HepG2 (cell line): ENCODE results near the gene SF3B6. TPM values are rescaled to one million over a fixed set of nuclear protein-coding genes. Genes with fewer than 3 reads are reported as not detected.

Experiments used
- HHEX ChIP-seq: IDR thresholded peaks from 2 replicates; pipeline ENCODE4 v1.6.1; 2016; ENCODE audit warnings: control low read depth
- HIVEP1 ChIP-seq: sonication (generic); formaldehyde crosslinking; IDR thresholded peaks from 2 replicates; pipeline ENCODE4 v1.4.0; 2020; ENCODE audit warnings: mild to moderate bottlenecking, missing genetic modification reagents
- HNRNPH1 ChIP-seq: fragments of 200-400 bp; formaldehyde crosslinking; optimal IDR thresholded peaks from 2 replicates; pipeline ENCODE3; 2017; ENCODE audit warnings: mild to moderate bottlenecking, low read depth, low read length
- IKZF5 ChIP-seq: IDR thresholded peaks from 2 replicates; pipeline ENCODE4 v1.6.1; 2018; ENCODE audit warnings: missing genetic modification reagents, mild to moderate bottlenecking, missing compliant biosample characterization
- JUNB ChIP-seq: sonication (generic); formaldehyde crosslinking; IDR thresholded peaks from 2 replicates; pipeline ENCODE4 v1.8.0; 2022; ENCODE audit warnings: missing genetic modification reagents, mild to moderate bottlenecking, borderline replicate concordance
- MNT ChIP-seq: fragments of 450-650 bp; IDR thresholded peaks from 2 replicates; pipeline ENCODE4 v1.6.1; 2016
- MZF1 ChIP-seq: sonication (generic); formaldehyde crosslinking; IDR thresholded peaks from 2 replicates; pipeline ENCODE4 v1.8.1; 2023; ENCODE audit warnings: mild to moderate bottlenecking, missing genetic modification reagents, borderline replicate concordance
- SP1 ChIP-seq, 2 experiments: fragments of 450-650 bp in 1 of 2; sonication (generic) in 1 of 2; formaldehyde crosslinking in 1 of 2; IDR thresholded peaks; 2 replicates each; pipeline versions ENCODE4 v1.4.0 to v1.6.1; 2016 to 2020; ENCODE audit warnings: missing genetic modification reagents in 1 of 2
- STAT5B ChIP-seq: sonication (generic); formaldehyde crosslinking; IDR thresholded peaks from 2 replicates; pipeline ENCODE4 v1.4.0; 2020; ENCODE audit warnings: missing genetic modification reagents
- ZNF280B ChIP-seq: sonication (generic); formaldehyde crosslinking; IDR thresholded peaks from 2 replicates; pipeline ENCODE4 v1.5.0; 2020; ENCODE audit warnings: missing genetic modification reagents, mild to moderate bottlenecking, borderline replicate concordance
- ZNF335 ChIP-seq: sonication (generic); formaldehyde crosslinking; IDR thresholded peaks from 2 replicates; pipeline ENCODE4 v1.4.0; 2020; ENCODE audit warnings: missing genetic modification reagents
- ZNF34 ChIP-seq: sonication (generic); formaldehyde crosslinking; IDR thresholded peaks from 2 replicates; pipeline ENCODE4 v1.4.0; 2020; ENCODE audit warnings: mild to moderate bottlenecking, missing genetic modification reagents, borderline replicate concordance
- polyA plus RNA-seq, 8 experiments: library from polyadenylated mRNA; depleted of rRNA in 3 of 8; stranded (reverse) in 7 of 8; unstranded in 1 of 8; fragments of >200 nt; fragmentation: Illumina TruSeq in 4 of 8; extraction: Trizol in 4 of 8; gene quantifications; 2 replicates each; pipeline versions ENCODE4 v1.2.1 to v1.2.3, GENCODE V29; 2011 to 2016; ENCODE audit warnings: low read depth in 4 of 8, missing spikeins in 1 of 8, mixed read lengths in 1 of 8; ENCODE audit not compliant: insufficient read depth in 1 of 8
- total RNA-seq, 5 experiments: library from RNA; depleted of rRNA; stranded (reverse); fragments of >200 nt; fragmentation: Illumina TruSeq; extraction: Trizol; gene quantifications; 2 replicates each; pipeline ENCODE4 v1.2.3, GENCODE V29; 2016; ENCODE audit warnings: low read depth in 1 of 5
- TF ChIP-seq, protein P1 (sequence below): sonication (generic); formaldehyde crosslinking; IDR thresholded peaks from 2 replicates; pipeline ENCODE4 v1.4.0; 2020; ENCODE audit warnings: missing genetic modification reagents, borderline replicate concordance
- TF ChIP-seq, protein P2 (sequence below): sonication (generic); formaldehyde crosslinking; IDR thresholded peaks from 2 replicates; pipeline ENCODE4 v1.4.0; 2020; ENCODE audit warnings: mild to moderate bottlenecking, missing genetic modification reagents
- TF ChIP-seq, protein P3 (sequence below): sonication (generic); formaldehyde crosslinking; IDR thresholded peaks from 2 replicates; pipeline ENCODE4 v1.8.0; 2023; ENCODE audit warnings: mild to moderate bottlenecking, missing genetic modification reagents
- TF ChIP-seq, protein P4 (sequence below): sonication (generic); formaldehyde crosslinking; IDR thresholded peaks from 2 replicates; pipeline ENCODE4 v1.4.0; 2020; ENCODE audit warnings: missing genetic modification reagents

Gene SF3B6
- total and polyA plus RNA-seq, 2 of the 13 experiments (the other 11 are each of a cell fraction or from before 2014, with no cell fraction given): 177 to 182 TPM

- TF ChIP-seq, protein P1, sequence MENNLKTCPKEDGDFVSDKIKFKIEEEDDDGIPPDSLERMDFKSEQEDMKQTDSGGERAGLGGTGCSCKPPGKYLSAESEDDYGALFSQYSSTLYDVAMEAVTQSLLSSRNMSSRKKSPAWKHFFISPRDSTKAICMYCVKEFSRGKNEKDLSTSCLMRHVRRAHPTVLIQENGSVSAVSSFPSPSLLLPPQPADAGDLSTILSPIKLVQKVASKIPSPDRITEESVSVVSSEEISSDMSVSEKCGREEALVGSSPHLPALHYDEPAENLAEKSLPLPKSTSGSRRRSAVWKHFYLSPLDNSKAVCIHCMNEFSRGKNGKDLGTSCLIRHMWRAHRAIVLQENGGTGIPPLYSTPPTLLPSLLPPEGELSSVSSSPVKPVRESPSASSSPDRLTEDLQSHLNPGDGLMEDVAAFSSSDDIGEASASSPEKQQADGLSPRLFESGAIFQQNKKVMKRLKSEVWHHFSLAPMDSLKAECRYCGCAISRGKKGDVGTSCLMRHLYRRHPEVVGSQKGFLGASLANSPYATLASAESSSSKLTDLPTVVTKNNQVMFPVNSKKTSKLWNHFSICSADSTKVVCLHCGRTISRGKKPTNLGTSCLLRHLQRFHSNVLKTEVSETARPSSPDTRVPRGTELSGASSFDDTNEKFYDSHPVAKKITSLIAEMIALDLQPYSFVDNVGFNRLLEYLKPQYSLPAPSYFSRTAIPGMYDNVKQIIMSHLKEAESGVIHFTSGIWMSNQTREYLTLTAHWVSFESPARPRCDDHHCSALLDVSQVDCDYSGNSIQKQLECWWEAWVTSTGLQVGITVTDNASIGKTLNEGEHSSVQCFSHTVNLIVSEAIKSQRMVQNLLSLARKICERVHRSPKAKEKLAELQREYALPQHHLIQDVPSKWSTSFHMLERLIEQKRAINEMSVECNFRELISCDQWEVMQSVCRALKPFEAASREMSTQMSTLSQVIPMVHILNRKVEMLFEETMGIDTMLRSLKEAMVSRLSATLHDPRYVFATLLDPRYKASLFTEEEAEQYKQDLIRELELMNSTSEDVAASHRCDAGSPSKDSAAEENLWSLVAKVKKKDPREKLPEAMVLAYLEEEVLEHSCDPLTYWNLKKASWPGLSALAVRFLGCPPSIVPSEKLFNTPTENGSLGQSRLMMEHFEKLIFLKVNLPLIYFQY (CRISPR knock-in tag): no peak
- TF ChIP-seq STAT5B (CRISPR knock-in tag): no peak; the same call in 1 of the 2 replicates
- TF ChIP-seq HIVEP1 (CRISPR knock-in tag): no peak
- no peak for TF ChIP-seq SP1 (IDR thresholded peaks at IDR 0.05)
- TF ChIP-seq SP1 (CRISPR knock-in tag; IDR thresholded peaks at IDR 0.05): 0 out of 2 replicates have a peak, but pooled peaks have one; percentile 33
- TF ChIP-seq MZF1 (CRISPR knock-in tag): peak; percentile 43; the same call in 1 of the 2 replicates
- no peak for TF ChIP-seq JUNB (CRISPR knock-in tag)
- TF ChIP-seq HHEX: no peak
- TF ChIP-seq, protein P2, sequence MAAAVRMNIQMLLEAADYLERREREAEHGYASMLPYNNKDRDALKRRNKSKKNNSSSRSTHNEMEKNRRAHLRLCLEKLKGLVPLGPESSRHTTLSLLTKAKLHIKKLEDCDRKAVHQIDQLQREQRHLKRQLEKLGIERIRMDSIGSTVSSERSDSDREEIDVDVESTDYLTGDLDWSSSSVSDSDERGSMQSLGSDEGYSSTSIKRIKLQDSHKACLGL (CRISPR knock-in tag): no peak
- peak; percentile 71 for TF ChIP-seq ZNF34 (CRISPR knock-in tag)
- TF ChIP-seq, protein P3, sequence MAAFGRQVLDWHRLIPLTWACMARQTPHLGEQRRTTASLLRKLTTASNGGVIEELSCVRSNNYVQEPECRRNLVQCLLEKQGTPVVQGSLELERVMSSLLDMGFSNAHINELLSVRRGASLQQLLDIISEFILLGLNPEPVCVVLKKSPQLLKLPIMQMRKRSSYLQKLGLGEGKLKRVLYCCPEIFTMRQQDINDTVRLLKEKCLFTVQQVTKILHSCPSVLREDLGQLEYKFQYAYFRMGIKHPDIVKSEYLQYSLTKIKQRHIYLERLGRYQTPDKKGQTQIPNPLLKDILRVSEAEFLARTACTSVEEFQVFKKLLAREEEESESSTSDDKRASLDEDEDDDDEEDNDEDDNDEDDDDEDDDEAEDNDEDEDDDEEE: peak; percentile 96
- 0 out of 2 replicates have a peak, but pooled peaks have one; percentile 62 for TF ChIP-seq ZNF335 (CRISPR knock-in tag)
- TF ChIP-seq, protein P4, sequence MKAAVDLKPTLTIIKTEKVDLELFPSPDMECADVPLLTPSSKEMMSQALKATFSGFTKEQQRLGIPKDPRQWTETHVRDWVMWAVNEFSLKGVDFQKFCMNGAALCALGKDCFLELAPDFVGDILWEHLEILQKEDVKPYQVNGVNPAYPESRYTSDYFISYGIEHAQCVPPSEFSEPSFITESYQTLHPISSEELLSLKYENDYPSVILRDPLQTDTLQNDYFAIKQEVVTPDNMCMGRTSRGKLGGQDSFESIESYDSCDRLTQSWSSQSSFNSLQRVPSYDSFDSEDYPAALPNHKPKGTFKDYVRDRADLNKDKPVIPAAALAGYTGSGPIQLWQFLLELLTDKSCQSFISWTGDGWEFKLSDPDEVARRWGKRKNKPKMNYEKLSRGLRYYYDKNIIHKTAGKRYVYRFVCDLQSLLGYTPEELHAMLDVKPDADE (CRISPR knock-in tag): no peak; the same call in 1 of the 2 replicates
- no peak for TF ChIP-seq ZNF280B (CRISPR knock-in tag)
- no peak for TF ChIP-seq HNRNPH1
- no peak; the same call in 1 of the 2 replicates for TF ChIP-seq IKZF5 (CRISPR knock-in tag)
- no peak for TF ChIP-seq MNT
Observed at GRCh38 chr2:24083567-24084385, 7.7 kb upstream of the SF3B6 start (continued).
